PC-3 (cell line): ENCODE measurements around the gene MROH8. TPM values are rescaled to one million over a fixed set of nuclear protein-coding genes. Genes with fewer than 3 reads are reported as not detected.

ENCODE experiments used
- ATAC-seq: fragments of 200-7000 bp; cut with Tn5 transposase; 2 replicates; pipeline ENCODE4 v1.9.1; 2020; ENCODE audit warnings: mild to moderate bottlenecking, moderate library complexity
- BruUV-seq: library from RNA; stranded (reverse); fragments of 400-500 nt; replicated peaks from 2 replicates; lab custom pipeline; 2021; lab: Mats Ljungman, UMichigan
- CTCF ChIA-PET: fragments of 300-600 bp; sonication (Branson Sonifier 250); formaldehyde crosslinking; loops from one replicate; lab custom pipeline; 2022; ENCODE audit warnings: antibody characterized with exemption; lab: Charles Lee
- POLR2A ChIA-PET: fragments of 300-600 bp; sonication (Branson Sonifier 250); formaldehyde crosslinking; loops from one replicate; lab custom pipeline; 2022; ENCODE audit warnings: antibody characterized with exemption; ENCODE audit not compliant: unreplicated experiment; lab: Charles Lee
- DNase-seq: peaks from one replicate; pipeline ENCODE4 v3.0.0-alpha.2; 2015
- H2AFZ ChIP-seq: fragments of 300-600 bp; sonication (generic); 2 replicates; pipeline ENCODE4 v1.6.0; 2016; ENCODE audit warnings: antibody characterized with exemption, low read length
- H3F3A ChIP-seq: fragments of 300-600 bp; sonication (generic); one replicate; pipeline ENCODE4 v1.6.0; 2017; ENCODE audit warnings: antibody characterized with exemption, low read length, control low read depth, mild to moderate bottlenecking; ENCODE audit not compliant: unreplicated experiment
- H3K27ac ChIP-seq: fragments of 300-600 bp; sonication (generic); 2 replicates; pipeline ENCODE4 v1.5.1; 2016; ENCODE audit warnings: mild to moderate bottlenecking, low read length
- H3K27me3 ChIP-seq: fragments of 300-600 bp; sonication (generic); 2 replicates; pipeline ENCODE4 v1.6.1; 2016; ENCODE audit warnings: low read length, mixed read lengths
- H3K36me3 ChIP-seq: fragments of 300-600 bp; sonication (generic); 2 replicates; pipeline ENCODE4 v1.6.1; 2016; ENCODE audit warnings: low read depth, mixed run types, low read length, mixed read lengths
- H3K4me1 ChIP-seq: fragments of 300-600 bp; sonication (generic); 2 replicates; pipeline ENCODE4 v1.5.1; 2016; ENCODE audit warnings: low read length; ENCODE audit not compliant: insufficient read depth
- H3K4me2 ChIP-seq: fragments of 300-600 bp; sonication (generic); 2 replicates; pipeline ENCODE4 v1.6.0; 2016; ENCODE audit warnings: low read length
- H3K4me3 ChIP-seq: fragments of 300-600 bp; sonication (generic); 2 replicates; pipeline ENCODE4 v1.5.1; 2016; ENCODE audit warnings: mild to moderate bottlenecking, low read length, mixed read lengths
- H3K79me2 ChIP-seq: fragments of 300-600 bp; sonication (generic); 2 replicates; pipeline ENCODE4 v1.6.1; 2017; ENCODE audit warnings: low read length, mixed read lengths
- H3K9ac ChIP-seq: fragments of 300-600 bp; sonication (generic); 2 replicates; pipeline ENCODE4 v1.6.0; 2016; ENCODE audit warnings: mild to moderate bottlenecking, low read length
- H3K9me2 ChIP-seq: fragments of 300-600 bp; sonication (generic); replicated peaks from 2 replicates; pipeline ENCODE4 v1.6.1; 2016; ENCODE audit warnings: mixed run types, low read length, mixed read lengths
- H3K9me3 ChIP-seq: fragments of 300-600 bp; sonication (generic); 2 replicates; pipeline ENCODE4 v1.6.1; 2016; ENCODE audit warnings: low read length, mixed read lengths
- H4K20me1 ChIP-seq: fragments of 300-600 bp; sonication (generic); 2 replicates; pipeline ENCODE4 v1.6.1; 2016; ENCODE audit warnings: low read length, mixed read lengths
- CTCF ChIP-seq: fragments of 300-600 bp; sonication (generic); conservative IDR thresholded peaks from 2 replicates; pipeline ENCODE4 v1.5.1; 2017; ENCODE audit warnings: antibody characterized with exemption, low read depth, mild to moderate bottlenecking, low read length
- EZH2 ChIP-seq: fragments of 300-600 bp; sonication (generic); IDR thresholded peaks from one replicate; pipeline ENCODE4 v1.6.1; 2017; ENCODE audit warnings: antibody characterized with exemption, mild to moderate bottlenecking, low read length; ENCODE audit not compliant: unreplicated experiment
- EZH2phosphoT487 ChIP-seq: fragments of 300-600 bp; sonication (generic); IDR thresholded peaks from 2 replicates; pipeline ENCODE4 v1.6.1; 2018; ENCODE audit warnings: mild to moderate bottlenecking, antibody characterized with exemption, low read length, borderline replicate concordance
- intact Hi-C: fragments of 100-400 bp; cut with micrococcal nuclease; formaldehyde crosslinking; loops from 2 replicates; pipeline ENCODE4 v1.9.0; 2023
- total RNA-seq: library from RNA; depleted of rRNA; stranded (reverse); fragments of >200 nt; gene quantifications from 2 replicates; pipeline ENCODE4 v1.2.3, GENCODE V29; 2014

Gene MROH8
- total RNA-seq, 1 experiment from 2014 or later: 0.98 TPM

- H3K9me3 ChIP-seq: no peaks in the 10 kb centered on the region
- no peaks in the 10 kb centered on the region for H3K27me3 ChIP-seq
- ATAC-seq (no peak), DNase-seq (no peak)
- H3K4me3 ChIP-seq: no peak overlapping the region
- H3K79me2 ChIP-seq: peaks cover 18% of the 10 kb centered on the region
- ChIA-PET CTCF (no interaction called here), POLR2A (no interaction called here)
- no peak overlapping the region for H3K27ac ChIP-seq
- H4K20me1 ChIP-seq: peaks cover 5% of the 10 kb centered on the region; the same call in 1 of the 2 replicates
- H3K4me1 ChIP-seq: no peaks in the 10 kb centered on the region
- no peak overlapping the region for H3K9ac ChIP-seq
- intact Hi-C loops: no loop called here
- no peak overlapping the region for H2AFZ ChIP-seq
- H3F3A ChIP-seq: no peaks in the 10 kb centered on the region
- no TSS peak for BruUV-seq
- no peak overlapping the region for H3K4me2 ChIP-seq
- H3K9me2 ChIP-seq: no peaks in the 10 kb centered on the region
- peaks cover 27% of the 10 kb centered on the region for H3K36me3 ChIP-seq
- TF ChIP-seq CTCF (no peak), EZH2phosphoT487 (no peak), EZH2 (no peak)
These were observed 102.3 kb downstream of the MROH8 start for GRCh38 chr20:37077009-37077408.

GRCh38 chr20:37075932-37076685 is 103.2 kb downstream of the MROH8 start:
- Histone ChIP-seq H3K9ac (no peak overlapping the region), H3K4me1 (no peaks in the 10 kb centered on the region), H3F3A (no peaks in the 10 kb centered on the region), H3K9me2 (no peaks in the 10 kb centered on the region), H3K36me3 (peaks cover 22% of the 10 kb centered on the region), H3K27me3 (no peaks in the 10 kb centered on the region), H3K4me3 (no peak overlapping the region), H2AFZ (no peak overlapping the region), H4K20me1 (peaks cover 5% of the 10 kb centered on the region; the same call in 1 of the 2 replicates), H3K79me2 (peaks cover 17% of the 10 kb centered on the region), H3K27ac (no peak overlapping the region), H3K4me2 (no peak overlapping the region), H3K9me3 (no peaks in the 10 kb centered on the region)
- CTCF ChIA-PET: no interaction called here
- BruUV-seq: no TSS peak
- ATAC-seq (peak; percentile 89), DNase-seq (peak; percentile 10)
- POLR2A ChIA-PET: no interaction called here
- TF ChIP-seq EZH2: no peak
- intact Hi-C loops: no loop called here

- H3K79me2 ChIP-seq: peaks cover 9% of the 10 kb centered on the region; the same call in 1 of the 2 replicates
- H3K27ac ChIP-seq: no peak overlapping the region
- intact Hi-C loops: no loop called here
- no peak overlapping the region for H3K4me2 ChIP-seq
- ChIA-PET CTCF (no interaction called here), POLR2A (no interaction called here)
- no TSS peak for BruUV-seq
- no peaks in the 10 kb centered on the region for H3K9me3 ChIP-seq
- peaks cover 14% of the 10 kb centered on the region for H3K36me3 ChIP-seq
- no peak overlapping the region for H3K9ac ChIP-seq
- DNase-seq (no peak), ATAC-seq (no peak)
- H3K4me1 ChIP-seq: no peaks in the 10 kb centered on the region
- no peaks in the 10 kb centered on the region for H3K9me2 ChIP-seq
- H2AFZ ChIP-seq: no peak overlapping the region
- no peaks in the 10 kb centered on the region for H3F3A ChIP-seq
- TF ChIP-seq CTCF (no peak), EZH2 (no peak), EZH2phosphoT487 (no peak)
- H4K20me1 ChIP-seq: peaks cover 5% of the 10 kb centered on the region; the same call in 1 of the 2 replicates
- no peaks in the 10 kb centered on the region for H3K27me3 ChIP-seq
- no peak overlapping the region for H3K4me3 ChIP-seq
These were observed 106.8 kb downstream of the MROH8 start for GRCh38 chr20:37072293-37073196.
